Esophagus (tissue), 2 donors: ENCODE data around the gene PTCH1. TPM values are rescaled to one million over a fixed set of nuclear protein-coding genes. Genes with fewer than 3 reads are reported as not detected.
A peak's percentile ranks its signal among the peaks of the same experiment; 100 is the strongest.

Source experiments
- H3K27ac ChIP-seq, 2 donors: one replicate each; pipeline ENCODE4 v1.5.1; 2013; ENCODE audit warnings: low read depth in 2 of 2, mild to moderate bottlenecking in 2 of 2, inconsistent platforms in 1 of 2, low read length in 1 of 2, moderate library complexity in 1 of 2
- H3K27me3 ChIP-seq, 2 donors: one replicate each; pipeline ENCODE4 v1.6.1; 2013; ENCODE audit warnings: low read length in 2 of 2, control low read depth in 1 of 2, mild to moderate bottlenecking in 1 of 2; ENCODE audit not compliant: insufficient read depth in 2 of 2, control insufficient read depth in 1 of 2
- H3K36me3 ChIP-seq, 2 donors: one replicate each; pipeline ENCODE4 v1.6.1; 2013; ENCODE audit warnings: low read length in 1 of 2; ENCODE audit not compliant: control insufficient read depth in 2 of 2, insufficient read depth in 2 of 2
- H3K4me1 ChIP-seq, 2 donors: one replicate each; pipeline ENCODE4 v1.6.1; 2013; ENCODE audit warnings: low read length in 1 of 2; ENCODE audit not compliant: control insufficient read depth in 2 of 2, insufficient read depth in 2 of 2
- H3K4me3 ChIP-seq, 2 donors: one replicate each; pipeline ENCODE4 v1.5.1; 2013; ENCODE audit warnings: low read length in 2 of 2, mild to moderate bottlenecking in 2 of 2, low read depth in 1 of 2, moderate library complexity in 1 of 2
- H3K9me3 ChIP-seq, 2 donors: one replicate each; pipeline ENCODE4 v1.6.1; 2013; ENCODE audit warnings: mild to moderate bottlenecking in 2 of 2, low read depth in 1 of 2, low read length in 1 of 2, moderate library complexity in 1 of 2; ENCODE audit not compliant: control insufficient read depth in 2 of 2, insufficient read depth in 1 of 2
- WGBS, 2 donors: extraction: QIAGEN DNeasy Blood & Tissue Kit; methylation state at CpG; one replicate each; pipeline ENCODE4 v1.1.7; 2013; 5-methylcytosine and 5-hydroxymethylcytosine counted together
- polyA plus RNA-seq, 2 donors: library from polyadenylated mRNA; stranded (reverse); fragments of 200-250 nt; gene quantifications; one replicate each; pipeline ENCODE4 v1.2.3, GENCODE V29; 2013
- donor health status: healthy with polysubstance abuse.
- donor health status: Bipolar disorder and iron deficiency.

PTCH1 gene
- polyA plus RNA-seq, 2 donors, result 2.4 to 2.8 TPM

- H3K4me3 ChIP-seq, result no peak overlapping the region
- H3K27ac ChIP-seq, result no peak overlapping the region
- peaks cover 0 to 7% of the 10 kb centered on the region in 2 donors for H3K4me1 ChIP-seq
- no peaks in the 10 kb centered on the region for H3K27me3 ChIP-seq
- no peaks in the 10 kb centered on the region for H3K9me3 ChIP-seq
- WGBS, 2 donors, result 54 to 55% methylated on average over 9 of the region's 9 CpGs
- no peaks in the 10 kb centered on the region for H3K36me3 ChIP-seq
Measured at GRCh38 chr9:95499847-95500246, 16.9 kb downstream of the PTCH1 start.

GRCh38 chr9:95499046-95499676 is 17.6 kb downstream of the PTCH1 start:
- Histone ChIP-seq H3K4me3 (no peak overlapping the region), H3K9me3 (no peaks in the 10 kb centered on the region), H3K27ac (no peak overlapping the region), H3K27me3 (no peaks in the 10 kb centered on the region), H3K36me3 (no peaks in the 10 kb centered on the region), H3K4me1 (peaks cover 0 to 10% of the 10 kb centered on the region in 2 donors)
- WGBS, 2 donors, result 79 to 83% methylated on average over 6 of the region's 6 CpGs

- H3K27ac ChIP-seq, result no peak overlapping the region
- no peak overlapping the region for H3K4me3 ChIP-seq
- H3K9me3 ChIP-seq, result no peaks in the 10 kb centered on the region
- no peaks in the 10 kb centered on the region for H3K27me3 ChIP-seq
- 75 to 79% methylated on average over 4 of the region's 4 CpGs for WGBS, 2 donors
- H3K4me1 ChIP-seq, result peaks cover 0 to 12% of the 10 kb centered on the region in 2 donors
- H3K36me3 ChIP-seq, result no peaks in the 10 kb centered on the region
Measured at GRCh38 chr9:95498641-95499040, 18.1 kb downstream of the PTCH1 start.

- no peaks in the 10 kb centered on the region for H3K27me3 ChIP-seq
- H3K27ac ChIP-seq, result no peak overlapping the region
- peaks cover 0 to 12% of the 10 kb centered on the region in 2 donors for H3K4me1 ChIP-seq
- H3K4me3 ChIP-seq, result no peak overlapping the region
- no peaks in the 10 kb centered on the region for H3K36me3 ChIP-seq
- no peaks in the 10 kb centered on the region for H3K9me3 ChIP-seq
- WGBS, 2 donors, result 34 to 47% methylated on average over 3 of the region's 3 CpGs
Measured at GRCh38 chr9:95497772-95498171, 19.0 kb downstream of the PTCH1 start.

- H3K36me3 ChIP-seq, result no peaks in the 10 kb centered on the region
- no peak overlapping the region for H3K4me3 ChIP-seq
- no peaks in the 10 kb centered on the region for H3K27me3 ChIP-seq
- no peak overlapping the region for H3K27ac ChIP-seq
- H3K9me3 ChIP-seq, result no peaks in the 10 kb centered on the region
- WGBS, 2 donors, result 71 to 83% methylated on average over 2 of the region's 2 CpGs
- peaks cover 0 to 12% of the 10 kb centered on the region in 2 donors for H3K4me1 ChIP-seq
Measured at GRCh38 chr9:95496687-95497086, 20.1 kb downstream of the PTCH1 start.

- peaks cover 0 to 12% of the 10 kb centered on the region in 2 donors for H3K4me1 ChIP-seq
- H3K36me3 ChIP-seq, result no peaks in the 10 kb centered on the region
- H3K4me3 ChIP-seq, result no peak overlapping the region
- 84 to 85% methylated on average over 12 of the region's 12 CpGs for WGBS, 2 donors
- no peaks in the 10 kb centered on the region for H3K27me3 ChIP-seq
- H3K9me3 ChIP-seq, result no peaks in the 10 kb centered on the region
- H3K27ac ChIP-seq, result no peak overlapping the region
Measured at GRCh38 chr9:95495961-95496360, 20.8 kb downstream of the PTCH1 start.

GRCh38 chr9:95495529-95495928 is 21.2 kb downstream of the PTCH1 start:
- WGBS, 2 donors, result 73 to 81% methylated on average over 3 of the region's 3 CpGs
- no peaks in the 10 kb centered on the region for H3K36me3 ChIP-seq
- peaks cover 0 to 12% of the 10 kb centered on the region in 2 donors for H3K4me1 ChIP-seq
- no peaks in the 10 kb centered on the region for H3K27me3 ChIP-seq
- no peaks in the 10 kb centered on the region for H3K9me3 ChIP-seq
- H3K4me3 ChIP-seq, result no peak overlapping the region
- H3K27ac ChIP-seq, result no peak overlapping the region

GRCh38 chr9:95494416-95495371 is 22.1 kb downstream of the PTCH1 start:
- H3K36me3 ChIP-seq, result no peaks in the 10 kb centered on the region
- no peaks in the 10 kb centered on the region for H3K9me3 ChIP-seq
- H3K27ac ChIP-seq, result peak overlapping the region; percentile 21 to 58
- no peaks in the 10 kb centered on the region for H3K27me3 ChIP-seq
- no peak overlapping the region for H3K4me3 ChIP-seq
- WGBS, 2 donors, result 50 to 52% methylated on average over 29 of the region's 29 CpGs
- peaks cover 0 to 12% of the 10 kb centered on the region in 2 donors for H3K4me1 ChIP-seq

GRCh38 chr9:95494022-95494415 is 22.8 kb downstream of the PTCH1 start:
- H3K9me3 ChIP-seq, result no peaks in the 10 kb centered on the region
- peaks cover 0 to 12% of the 10 kb centered on the region in 2 donors for H3K4me1 ChIP-seq

More at GRCh38 chr9:95494022-95494415, 22.8 kb downstream of the PTCH1 start:
- H3K4me3 ChIP-seq, result no peak overlapping the region
- no peaks in the 10 kb centered on the region for H3K27me3 ChIP-seq
- 80 to 83% methylated on average over 26 of the region's 26 CpGs for WGBS, 2 donors
- H3K27ac ChIP-seq, result peak overlapping the region; percentile 21 to 58
- H3K36me3 ChIP-seq, result no peaks in the 10 kb centered on the region
